ENCODE measurements around the gene USP15. TPM values are rescaled to one million over a fixed set of nuclear protein-coding genes. Genes with fewer than 3 reads are reported as not detected.

Gene USP15
- total RNA-seq, 2 donors from 2014 or later, result 27.9 to 29.1 TPM

GRCh38 chr12:62265511-62265910 is 5.3 kb downstream of the USP15 start:
- Histone ChIP-seq H3K4me3 (ENCODE audit: low read length) (no peak overlapping the region), H3K9me3 (ENCODE audit: control insufficient read depth, low read length) (no peaks in the 10 kb centered on the region), H3K36me3 (ENCODE audit: control insufficient read depth, insufficient read depth, low read length) (no peaks in the 10 kb centered on the region), H3K27me3 (ENCODE audit: control insufficient read depth, insufficient read depth, low read length, poor library complexity, severe bottlenecking) (no peaks in the 10 kb centered on the region), H3K9ac (ENCODE audit: extremely low read depth, low read length, poor library complexity, severe bottlenecking) (no peak overlapping the region), H3K27ac (ENCODE audit: low read depth, low read length) (no peak overlapping the region), H3K4me1 (ENCODE audit: control insufficient read depth, insufficient read depth, low read length) (no peaks in the 10 kb centered on the region)
- Mint-ChIP-seq H3K27ac (no peak overlapping the region), H3K9me3 (no peaks in the 10 kb centered on the region), H3K4me1 (peaks cover 1% of the 10 kb centered on the region), H3K27me3 (ENCODE audit: insufficient read depth) (no peaks in the 10 kb centered on the region), H3K36me3 (ENCODE audit: low read depth) (no peaks in the 10 kb centered on the region), H3K4me3 (no peak overlapping the region)
- no peak for DNase-seq
- WGBS, 2 experiments (ENCODE audit: insufficient coverage in 1 of 2, insufficient read length in 1 of 2), result 91 to 97% methylated on average over 4 of the region's 4 CpGs
- TF ChIP-seq CTCF (conservative IDR thresholded peaks at IDR 0.05), result no peak

GRCh38 chr12:62267026-62267425 is 6.8 kb downstream of the USP15 start:
- Mint-ChIP-seq H3K4me3 (no peak overlapping the region), H3K9me3 (no peaks in the 10 kb centered on the region), H3K27me3 (ENCODE audit: insufficient read depth) (no peaks in the 10 kb centered on the region), H3K4me1 (peaks cover 5% of the 10 kb centered on the region), H3K36me3 (ENCODE audit: low read depth) (no peaks in the 10 kb centered on the region), H3K27ac (no peak overlapping the region)
- Histone ChIP-seq H3K9me3 (ENCODE audit: control insufficient read depth, low read length) (no peaks in the 10 kb centered on the region), H3K36me3 (ENCODE audit: control insufficient read depth, insufficient read depth, low read length) (no peaks in the 10 kb centered on the region), H3K4me1 (ENCODE audit: control insufficient read depth, insufficient read depth, low read length) (no peaks in the 10 kb centered on the region), H3K27ac (ENCODE audit: low read depth, low read length) (no peak overlapping the region), H3K27me3 (ENCODE audit: control insufficient read depth, insufficient read depth, low read length, poor library complexity, severe bottlenecking) (no peaks in the 10 kb centered on the region), H3K4me3 (ENCODE audit: low read length) (no peak overlapping the region), H3K9ac (ENCODE audit: extremely low read depth, low read length, poor library complexity, severe bottlenecking) (no peak overlapping the region)
- 94 to 100% methylated on average over 2 of the region's 2 CpGs for WGBS, 2 experiments (ENCODE audit: insufficient coverage in 1 of 2, insufficient read length in 1 of 2)
- no peak for DNase-seq
- no peak for TF ChIP-seq CTCF (conservative IDR thresholded peaks at IDR 0.05)

GRCh38 chr12:62267480-62267879 is 7.3 kb downstream of the USP15 start:
- Histone ChIP-seq H3K27me3 (ENCODE audit: control insufficient read depth, insufficient read depth, low read length, poor library complexity, severe bottlenecking) (no peaks in the 10 kb centered on the region), H3K27ac (ENCODE audit: low read depth, low read length) (no peak overlapping the region), H3K36me3 (ENCODE audit: control insufficient read depth, insufficient read depth, low read length) (no peaks in the 10 kb centered on the region), H3K4me1 (ENCODE audit: control insufficient read depth, insufficient read depth, low read length) (no peaks in the 10 kb centered on the region), H3K9ac (ENCODE audit: extremely low read depth, low read length, poor library complexity, severe bottlenecking) (no peak overlapping the region), H3K9me3 (ENCODE audit: control insufficient read depth, low read length) (no peaks in the 10 kb centered on the region), H3K4me3 (ENCODE audit: low read length) (no peak overlapping the region)
- no peak overlapping the region for H3K4me3 Mint-ChIP-seq
- H3K27ac Mint-ChIP-seq, result no peak overlapping the region
- no peaks in the 10 kb centered on the region for H3K27me3 Mint-ChIP-seq (ENCODE audit: insufficient read depth)
- DNase-seq, result no peak
- no peak for TF ChIP-seq CTCF (conservative IDR thresholded peaks at IDR 0.05)
- H3K36me3 Mint-ChIP-seq (ENCODE audit: low read depth), result no peaks in the 10 kb centered on the region
- H3K4me1 Mint-ChIP-seq, result peaks cover 5% of the 10 kb centered on the region
- 76% methylated on average over 1 of the region's 1 CpG; no CpG with 5 or more reads in 1 of the 2 experiments for WGBS, 2 experiments (ENCODE audit: insufficient coverage in 1 of 2, insufficient read length in 1 of 2)
- H3K9me3 Mint-ChIP-seq, result no peaks in the 10 kb centered on the region

Measured in endodermal cell (in vitro differentiated cells).